ENCODE measurements around the gene ERO1A. TPM values are rescaled to one million over a fixed set of nuclear protein-coding genes. Genes with fewer than 3 reads are reported as not detected.
A peak's percentile ranks its signal among the peaks of the same experiment; 100 is the strongest.

ERO1A gene
- total RNA-seq, 4 donors from 2014 or later = 21.9 to 46.0 (median 35.6) TPM

DNA sequence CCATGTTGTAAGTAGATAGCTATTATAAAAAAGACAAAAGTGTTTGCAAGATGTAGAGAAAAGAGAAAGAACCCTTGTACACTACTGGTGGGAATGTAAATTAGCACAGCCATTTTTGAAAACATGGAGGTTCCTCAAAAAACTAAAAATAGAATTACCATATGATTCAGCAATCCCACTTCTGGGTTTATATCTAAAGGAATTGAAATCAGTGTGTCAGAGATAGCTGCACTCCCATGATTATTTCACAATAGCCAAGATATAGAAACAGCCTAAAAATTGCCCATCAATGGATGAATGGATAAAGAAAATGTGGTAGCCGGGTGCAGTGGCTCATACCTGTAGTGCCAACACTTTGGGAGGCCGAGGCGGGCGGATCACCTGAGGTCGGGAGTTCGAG, 20.8 kb upstream of the ERO1A start:
- Histone ChIP-seq H3K36me3 (peaks cover 2 to 80% (median 39%) of the 10 kb centered on the region in 4 donors), H3K27ac (no peak overlapping the region), H3K4me3 (no peak overlapping the region), H3K9me3 (no peaks in the 10 kb centered on the region), H3K4me1 (no peaks in the 10 kb centered on the region), H3K27me3 (no peaks in the 10 kb centered on the region)
- no peak for TF ChIP-seq POLR2AphosphoS5 (IDR thresholded peaks at IDR 0.05)
- TF ChIP-seq CTCF (IDR thresholded peaks at IDR 0.05) = no peak
- intact Hi-C loops (cut with DNase I; ENCODE audit: low total_unique reads) (no loop called here), in situ Hi-C loops (cut with MboI; ENCODE audit: low pct_ligation_motif_present in 1 of 4, low pct_unique_long_range_greater_than_20kb in 1 of 4, low sequenced_read_pairs in 3 of 4) (no loop called here)
- no peak for DNase-seq
- WGBS, 2 donors (ENCODE audit: low coverage in 1 of 2) = 96 to 100% methylated on average over 6 of the region's 6 CpGs

DNA sequence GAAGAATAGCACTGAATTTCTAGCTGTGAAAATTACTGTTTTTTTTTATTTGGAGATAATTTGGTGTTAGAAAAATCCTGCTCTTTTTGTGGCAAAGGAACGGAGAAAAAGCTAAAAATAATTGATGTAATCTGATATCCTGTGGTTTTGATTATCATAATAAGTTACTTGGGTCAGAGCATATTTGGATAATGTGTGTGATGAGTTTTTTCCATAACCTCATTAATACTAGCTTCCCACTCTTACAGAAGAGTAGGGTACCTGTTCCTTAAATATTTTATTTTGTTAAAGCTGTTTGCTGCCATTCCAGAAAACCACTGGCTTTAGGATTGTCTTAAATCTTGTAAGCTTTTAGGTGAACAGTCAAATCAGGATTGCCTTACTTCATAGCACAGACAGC, 16.3 kb upstream of the ERO1A start:
- DNase-seq = no peak
- WGBS, 2 donors (ENCODE audit: low coverage in 1 of 2) = 57 to 61% methylated on average over 1 of the region's 1 CpG
- intact Hi-C loops (cut with DNase I; ENCODE audit: low total_unique reads) = loop anchor here (2.0 kb wide), 1 partner anchor 63 kb away; no protein-coding TSS in a partner anchor
- H3K36me3 ChIP-seq = peaks cover 0 to 64% (median 29%) of the 10 kb centered on the region in 4 donors
- TF ChIP-seq EP300 (IDR thresholded peaks at IDR 0.05; ENCODE audit: low read depth) (no peak), CTCF (IDR thresholded peaks at IDR 0.05) (no peak), POLR2A (IDR thresholded peaks at IDR 0.05) (no peak), POLR2AphosphoS5 (IDR thresholded peaks at IDR 0.05) (no peak)
- H3K9me3 ChIP-seq = no peaks in the 10 kb centered on the region
- no peak overlapping the region for H3K4me3 ChIP-seq
- no peak overlapping the region for H3K27ac ChIP-seq
- H3K27me3 ChIP-seq = no peaks in the 10 kb centered on the region
- in situ Hi-C loops (cut with MboI; ENCODE audit: low pct_ligation_motif_present in 1 of 4, low pct_unique_long_range_greater_than_20kb in 1 of 4, low sequenced_read_pairs in 3 of 4) = no loop called here
- peaks cover 6 to 19% (median 12%) of the 10 kb centered on the region in 4 donors for H3K4me1 ChIP-seq

DNA sequence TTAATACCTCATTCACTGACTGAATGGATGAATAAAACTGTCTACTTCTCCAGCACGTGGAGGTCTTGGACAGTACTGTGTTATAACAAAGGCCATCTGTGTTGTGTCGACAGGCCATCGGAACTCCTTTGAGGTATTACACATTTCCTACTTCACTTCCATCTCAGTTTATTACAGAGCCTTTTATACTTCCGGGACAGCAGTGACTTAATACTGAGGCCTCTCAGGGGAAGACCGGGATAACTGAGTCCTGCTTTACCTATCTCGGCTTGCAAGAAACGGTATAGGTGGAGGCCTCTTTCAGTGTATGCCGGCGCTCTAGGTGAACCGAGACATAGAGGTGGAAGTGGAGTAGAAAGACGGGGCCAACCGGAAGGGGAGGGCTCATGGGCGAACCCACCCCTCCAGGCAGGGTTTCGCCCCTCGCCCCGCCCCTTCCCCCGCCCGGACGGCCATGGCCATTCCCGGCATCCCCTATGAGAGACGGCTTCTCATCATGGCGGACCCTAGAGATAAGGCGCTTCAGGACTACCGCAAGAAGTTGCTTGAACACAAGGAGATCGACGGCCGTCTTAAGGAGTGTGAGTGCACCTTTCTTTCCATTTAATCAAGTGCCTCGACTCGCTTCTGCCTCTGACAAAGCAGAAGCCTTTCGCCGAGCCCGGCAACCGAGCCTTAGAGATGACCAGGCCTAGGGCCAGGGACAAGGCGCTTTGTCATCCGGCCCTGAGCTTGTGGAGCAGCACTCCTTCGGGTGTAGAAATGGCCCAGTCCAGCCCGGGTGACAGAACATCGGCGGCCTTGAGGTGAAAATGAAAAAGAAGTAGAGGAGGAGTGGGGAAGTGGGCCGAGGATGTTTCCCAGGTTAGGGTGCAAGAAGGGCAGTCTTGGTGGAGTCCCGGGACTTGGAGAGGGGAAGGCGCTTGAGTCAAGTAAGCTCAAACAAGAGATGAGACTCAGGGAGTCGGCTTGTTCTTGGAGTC, 11.7 kb upstream of the ERO1A start, which contains the start of gene PSMC6:
TSS of gene PSMC6 (plus strand) at position 477 of the 983 bp plus-strand sequence. CDS start at position 497, 20 bp downstream.
- TF ChIP-seq POLR2AphosphoS5 (IDR thresholded peaks at IDR 0.05) = peak; percentile 80 to 88 (median 84)
- no peak for TF ChIP-seq CTCF (IDR thresholded peaks at IDR 0.05)
- TF ChIP-seq POLR2A (IDR thresholded peaks at IDR 0.05) = peak; percentile 85
- H3K4me3 ChIP-seq = peak within 1 kb of the TSS; percentile 32 to 84 (median 68)
- peaks cover 0 to 25% (median 11%) of the 10 kb centered on the region in 4 donors for H3K36me3 ChIP-seq
- DNase-seq = peak; percentile 97
- in situ Hi-C loops (cut with MboI; ENCODE audit: low pct_ligation_motif_present in 1 of 4, low pct_unique_long_range_greater_than_20kb in 1 of 4, low sequenced_read_pairs in 3 of 4) = no loop called here
- H3K27me3 ChIP-seq = no peaks in the 10 kb centered on the region
- H3K27ac ChIP-seq = peak within 1 kb of the TSS; percentile 85 to 95 (median 90)
- peaks cover 6 to 33% (median 17%) of the 10 kb centered on the region in 4 donors for H3K4me1 ChIP-seq
- H3K9me3 ChIP-seq = no peaks in the 10 kb centered on the region
- WGBS, 2 donors (ENCODE audit: low coverage in 1 of 2) = 0% methylated on average over 5 to 43 of the region's 43 CpGs
- intact Hi-C loops (cut with DNase I; ENCODE audit: low total_unique reads) = no loop called here

DNA sequence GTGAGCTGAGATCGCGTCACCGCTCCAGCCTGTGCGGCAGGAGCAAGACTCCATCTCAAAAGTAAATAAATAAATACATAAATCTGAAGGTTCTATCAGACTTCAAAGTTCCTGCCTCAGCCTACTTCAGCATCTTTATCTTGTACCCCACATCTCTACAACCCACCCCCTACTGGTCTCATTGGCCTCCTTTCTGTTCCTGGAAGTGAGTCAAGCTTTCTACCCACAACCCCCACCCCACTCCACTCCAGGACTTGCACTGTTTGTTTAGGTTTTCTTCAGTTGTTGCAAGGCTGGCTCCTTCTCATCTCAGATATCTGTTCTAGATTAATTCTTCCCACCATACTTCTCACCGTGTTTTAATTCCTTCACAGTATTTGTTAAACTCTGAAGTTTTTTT, 10.9 kb upstream of the ERO1A start:
- Histone ChIP-seq H3K36me3 (peaks cover 0 to 19% (median 7%) of the 10 kb centered on the region in 4 donors), H3K4me1 (peaks cover 6 to 35% (median 17%) of the 10 kb centered on the region in 4 donors), H3K4me3 (peak overlapping the region; percentile 6 to 84 (median 68)), H3K27ac (peak overlapping the region; percentile 85 to 95 (median 90)), H3K27me3 (no peaks in the 10 kb centered on the region), H3K9me3 (no peaks in the 10 kb centered on the region)
- intact Hi-C loops (cut with DNase I; ENCODE audit: low total_unique reads) (no loop called here), in situ Hi-C loops (cut with MboI; ENCODE audit: low pct_ligation_motif_present in 1 of 4, low pct_unique_long_range_greater_than_20kb in 1 of 4, low sequenced_read_pairs in 3 of 4) (no loop called here)
- DNase-seq = no peak
- no peak for TF ChIP-seq POLR2AphosphoS5 (IDR thresholded peaks at IDR 0.05)
- TF ChIP-seq CTCF (IDR thresholded peaks at IDR 0.05) = no peak
- TF ChIP-seq POLR2A (IDR thresholded peaks at IDR 0.05) = no peak
- no peak for TF ChIP-seq EP300 (IDR thresholded peaks at IDR 0.05; ENCODE audit: low read depth)
- WGBS, 2 donors (ENCODE audit: low coverage in 1 of 2) = 61 to 81% methylated on average over 2 to 5 of the region's 5 CpGs

Measured in transverse colon (tissue), 4 donors.